Right lobe of liver (tissue), 4 donors: Measurements from ENCODE around the gene MINAR2.

Experiments
- POLR2A ChIP-seq: fragments of 450-650 bp; IDR thresholded peaks from one replicate; pipeline ENCODE4 v1.6.1; 2017; ENCODE audit warnings: antibody characterized with exemption, mild to moderate bottlenecking
- TF ChIP-seq, protein P1 (sequence below), 4 donors: fragments of 200-600 bp in 3 of 4; fragments of 450-650 bp in 1 of 4; IDR thresholded peaks; one replicate each; pipeline versions ENCODE4 v1.5.1 to v1.8.0; 2016 to 2022; ENCODE audit warnings: antibody characterized with exemption in 4 of 4, mild to moderate bottlenecking in 2 of 4
- donor health status: DM: no; HTN: no; CAD: no.
- donor health status: DM: no; HTN: no; CAD: no.
- donor health status: DM: no; HTN: yes; CAD: no.

DNA sequence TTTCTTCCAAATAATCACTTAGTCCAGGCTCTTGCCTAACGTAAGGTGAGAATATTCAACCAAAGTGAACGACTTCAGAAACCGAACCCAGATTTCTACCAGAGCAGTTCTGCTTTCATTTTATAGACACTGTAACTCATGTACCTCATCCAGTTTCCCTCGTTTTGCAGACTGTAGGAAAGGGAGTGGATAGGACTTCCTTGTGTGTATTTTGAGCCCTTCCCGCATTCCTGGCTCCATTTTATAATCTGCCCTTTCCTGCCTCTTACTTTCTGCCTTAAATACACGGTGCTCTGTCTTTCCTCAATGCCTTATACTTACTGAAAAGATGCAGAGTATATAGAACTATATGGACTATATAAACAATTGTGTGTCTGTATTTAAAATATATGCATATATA, 20.8 kb downstream of the MINAR2 start:
- TF ChIP-seq, protein P1, sequence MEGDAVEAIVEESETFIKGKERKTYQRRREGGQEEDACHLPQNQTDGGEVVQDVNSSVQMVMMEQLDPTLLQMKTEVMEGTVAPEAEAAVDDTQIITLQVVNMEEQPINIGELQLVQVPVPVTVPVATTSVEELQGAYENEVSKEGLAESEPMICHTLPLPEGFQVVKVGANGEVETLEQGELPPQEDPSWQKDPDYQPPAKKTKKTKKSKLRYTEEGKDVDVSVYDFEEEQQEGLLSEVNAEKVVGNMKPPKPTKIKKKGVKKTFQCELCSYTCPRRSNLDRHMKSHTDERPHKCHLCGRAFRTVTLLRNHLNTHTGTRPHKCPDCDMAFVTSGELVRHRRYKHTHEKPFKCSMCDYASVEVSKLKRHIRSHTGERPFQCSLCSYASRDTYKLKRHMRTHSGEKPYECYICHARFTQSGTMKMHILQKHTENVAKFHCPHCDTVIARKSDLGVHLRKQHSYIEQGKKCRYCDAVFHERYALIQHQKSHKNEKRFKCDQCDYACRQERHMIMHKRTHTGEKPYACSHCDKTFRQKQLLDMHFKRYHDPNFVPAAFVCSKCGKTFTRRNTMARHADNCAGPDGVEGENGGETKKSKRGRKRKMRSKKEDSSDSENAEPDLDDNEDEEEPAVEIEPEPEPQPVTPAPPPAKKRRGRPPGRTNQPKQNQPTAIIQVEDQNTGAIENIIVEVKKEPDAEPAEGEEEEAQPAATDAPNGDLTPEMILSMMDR (IDR thresholded peaks at IDR 0.05): no peak
- no peak for TF ChIP-seq POLR2A
